ENCODE results near the gene SMPX. TPM values are rescaled to one million over a fixed set of nuclear protein-coding genes. Genes with fewer than 3 reads are reported as not detected.

SMPX gene
- total RNA-seq, 1 experiment from 2014 or later = not detected

DNA sequence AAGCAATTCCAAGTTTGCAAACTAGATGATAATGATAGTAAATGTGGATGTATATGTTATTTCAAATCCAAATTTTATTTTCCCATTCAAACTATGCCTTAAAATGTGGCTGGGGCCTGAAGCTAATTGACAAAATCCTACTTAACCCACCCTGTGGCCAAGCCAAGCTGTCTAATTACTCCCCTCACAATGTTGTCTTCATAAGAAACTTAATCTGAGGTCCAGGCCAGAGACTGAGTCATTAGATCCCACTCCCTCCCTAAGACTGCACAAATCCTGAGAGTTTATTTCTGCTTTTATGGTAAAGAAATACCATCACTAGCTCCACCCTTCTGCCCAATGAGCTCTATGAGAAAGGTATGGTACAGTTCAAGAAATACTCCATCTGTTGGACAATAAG lies 16.6 kb downstream of the SMPX start:
- TF ChIP-seq EZH2 (IDR thresholded peaks at IDR 0.05; ENCODE audit: low read depth) = no peak
- TF ChIP-seq, protein P1, sequence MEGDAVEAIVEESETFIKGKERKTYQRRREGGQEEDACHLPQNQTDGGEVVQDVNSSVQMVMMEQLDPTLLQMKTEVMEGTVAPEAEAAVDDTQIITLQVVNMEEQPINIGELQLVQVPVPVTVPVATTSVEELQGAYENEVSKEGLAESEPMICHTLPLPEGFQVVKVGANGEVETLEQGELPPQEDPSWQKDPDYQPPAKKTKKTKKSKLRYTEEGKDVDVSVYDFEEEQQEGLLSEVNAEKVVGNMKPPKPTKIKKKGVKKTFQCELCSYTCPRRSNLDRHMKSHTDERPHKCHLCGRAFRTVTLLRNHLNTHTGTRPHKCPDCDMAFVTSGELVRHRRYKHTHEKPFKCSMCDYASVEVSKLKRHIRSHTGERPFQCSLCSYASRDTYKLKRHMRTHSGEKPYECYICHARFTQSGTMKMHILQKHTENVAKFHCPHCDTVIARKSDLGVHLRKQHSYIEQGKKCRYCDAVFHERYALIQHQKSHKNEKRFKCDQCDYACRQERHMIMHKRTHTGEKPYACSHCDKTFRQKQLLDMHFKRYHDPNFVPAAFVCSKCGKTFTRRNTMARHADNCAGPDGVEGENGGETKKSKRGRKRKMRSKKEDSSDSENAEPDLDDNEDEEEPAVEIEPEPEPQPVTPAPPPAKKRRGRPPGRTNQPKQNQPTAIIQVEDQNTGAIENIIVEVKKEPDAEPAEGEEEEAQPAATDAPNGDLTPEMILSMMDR (conservative IDR thresholded peaks at IDR 0.05) = no peak
- no TSS peak for BruUV-seq (replicated peaks)
- no peaks in the 10 kb centered on the region for H3K27me3 ChIP-seq (ENCODE audit: insufficient read depth, low read depth)
- no peak overlapping the region for H2AFZ ChIP-seq
- no peak for DNase-seq
- ChIA-PET POLR2A (ENCODE audit: unreplicated experiment) (interaction anchor here (0.5 kb wide), 1 partner anchor 270 kb away, joined by 4 read pairs; no protein-coding TSS in a partner anchor), CTCF (interaction anchor here (0.7 kb wide), 1 partner anchor 10 kb away, joined by 3 read pairs; no protein-coding TSS in a partner anchor)
- no peaks in the 10 kb centered on the region for H3K36me3 ChIP-seq (ENCODE audit: low read depth)
- no peaks in the 10 kb centered on the region for H4K20me1 ChIP-seq (ENCODE audit: insufficient read depth)
- intact Hi-C loops (cut with micrococcal nuclease; ENCODE audit: unreplicated experiment) = no loop called here
- H3K4me1 ChIP-seq (replicated peaks; ENCODE audit: insufficient read depth) = no peaks in the 10 kb centered on the region
- no peak overlapping the region for H3K4me2 ChIP-seq
- no peak overlapping the region for H3K27ac ChIP-seq
- no peaks in the 10 kb centered on the region for H3K9me2 ChIP-seq (ENCODE audit: insufficient read depth)
- no peaks in the 10 kb centered on the region for H3K79me2 ChIP-seq (ENCODE audit: low read depth)
- H3F3A ChIP-seq (ENCODE audit: insufficient read depth, low read depth) = no peaks in the 10 kb centered on the region
- H3K9me3 ChIP-seq (ENCODE audit: insufficient read depth, low read depth) = no peaks in the 10 kb centered on the region
- H3K4me3 ChIP-seq = no peak overlapping the region

DNA sequence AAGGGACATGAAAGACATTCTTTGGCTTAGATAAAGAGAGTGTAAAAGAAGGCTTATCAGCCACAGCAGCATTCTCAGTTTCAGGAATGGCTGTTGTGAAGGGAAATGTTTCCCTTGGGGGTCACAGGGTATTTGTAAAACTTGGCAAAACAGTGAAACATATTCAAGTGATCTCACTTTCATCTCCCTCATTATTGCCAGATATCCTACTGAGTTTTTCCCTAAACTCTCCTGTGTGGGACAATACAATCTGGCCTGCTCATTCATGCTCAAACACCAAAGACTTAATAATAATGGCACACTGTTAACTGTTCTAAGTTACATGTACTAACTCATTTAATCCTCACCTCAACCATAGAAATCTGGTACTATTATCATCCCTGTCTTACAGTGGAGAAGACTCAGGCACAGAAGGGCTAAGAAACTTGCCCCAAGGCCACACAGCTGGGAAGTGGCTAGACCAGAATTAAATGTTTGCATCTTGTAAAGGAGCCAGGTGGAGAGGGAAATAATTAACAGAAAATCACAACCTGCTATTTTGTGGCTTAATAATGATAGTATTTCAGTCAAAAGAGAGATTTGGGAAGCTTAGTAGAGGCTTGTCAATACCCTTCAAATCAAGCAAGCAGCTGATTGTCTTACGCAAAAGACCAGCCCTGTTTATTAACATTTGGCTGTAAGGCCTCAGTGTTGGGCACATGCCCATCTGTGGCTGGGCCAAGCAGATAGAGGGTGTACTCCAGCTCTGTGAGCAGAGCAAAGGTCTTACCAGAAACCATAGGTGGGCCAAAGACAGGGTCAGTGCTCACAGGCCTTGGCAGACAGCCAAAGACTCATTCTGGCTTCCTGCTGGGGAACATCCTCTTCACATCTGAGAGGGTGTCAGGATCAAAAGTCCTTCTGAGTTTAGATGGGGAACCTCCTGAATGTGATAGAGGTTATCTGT lies 17.3 kb downstream of the SMPX start:
- H3K36me3 ChIP-seq (ENCODE audit: low read depth) = no peaks in the 10 kb centered on the region
- no peaks in the 10 kb centered on the region for H3F3A ChIP-seq (ENCODE audit: insufficient read depth, low read depth)
- TF ChIP-seq, protein P1 (conservative IDR thresholded peaks at IDR 0.05) = no peak
- no peak for TF ChIP-seq EZH2 (IDR thresholded peaks at IDR 0.05; ENCODE audit: low read depth)
- intact Hi-C loops (cut with micrococcal nuclease; ENCODE audit: unreplicated experiment) = no loop called here
- H3K4me3 ChIP-seq = no peak overlapping the region
- H3K4me2 ChIP-seq = no peak overlapping the region
- H2AFZ ChIP-seq = no peak overlapping the region
- H4K20me1 ChIP-seq (ENCODE audit: insufficient read depth) = no peaks in the 10 kb centered on the region
- BruUV-seq (replicated peaks) = no TSS peak
- no peak overlapping the region for H3K27ac ChIP-seq
- ChIA-PET CTCF (interaction anchor here (0.7 kb wide), 1 partner anchor 11 kb away, joined by 3 read pairs; no protein-coding TSS in a partner anchor), POLR2A (ENCODE audit: unreplicated experiment) (no interaction called here)
- H3K9me2 ChIP-seq (ENCODE audit: insufficient read depth) = no peaks in the 10 kb centered on the region
- H3K79me2 ChIP-seq (ENCODE audit: low read depth) = no peaks in the 10 kb centered on the region
- H3K4me1 ChIP-seq (replicated peaks; ENCODE audit: insufficient read depth) = no peaks in the 10 kb centered on the region
- no peak for DNase-seq
- no peaks in the 10 kb centered on the region for H3K9me3 ChIP-seq (ENCODE audit: insufficient read depth, low read depth)
- no peaks in the 10 kb centered on the region for H3K27me3 ChIP-seq (ENCODE audit: insufficient read depth, low read depth)

- no peaks in the 10 kb centered on the region for H3F3A ChIP-seq (ENCODE audit: insufficient read depth, low read depth)
- H3K4me1 ChIP-seq (replicated peaks; ENCODE audit: insufficient read depth) = peaks cover 6% of the 10 kb centered on the region; the same call in 1 of the 2 replicates
- H4K20me1 ChIP-seq (ENCODE audit: insufficient read depth) = no peaks in the 10 kb centered on the region
- no TSS peak for BruUV-seq (replicated peaks)
- no peaks in the 10 kb centered on the region for H3K9me2 ChIP-seq (ENCODE audit: insufficient read depth)
- no peak overlapping the region for H3K4me2 ChIP-seq
- H3K9me3 ChIP-seq (ENCODE audit: insufficient read depth, low read depth) = no peaks in the 10 kb centered on the region
- H3K79me2 ChIP-seq (ENCODE audit: low read depth) = no peaks in the 10 kb centered on the region
- ChIA-PET POLR2A (ENCODE audit: unreplicated experiment) (no interaction called here), CTCF (no interaction called here)
- no peak overlapping the region for H2AFZ ChIP-seq
- no peak for DNase-seq
- intact Hi-C loops (cut with micrococcal nuclease; ENCODE audit: unreplicated experiment) = no loop called here
- TF ChIP-seq EZH2 (IDR thresholded peaks at IDR 0.05; ENCODE audit: low read depth) = no peak
- TF ChIP-seq, protein P1 (conservative IDR thresholded peaks at IDR 0.05) = no peak
- H3K36me3 ChIP-seq (ENCODE audit: low read depth) = no peaks in the 10 kb centered on the region
- H3K4me3 ChIP-seq = no peak overlapping the region
- no peak overlapping the region for H3K27ac ChIP-seq
- no peaks in the 10 kb centered on the region for H3K27me3 ChIP-seq (ENCODE audit: insufficient read depth, low read depth)
Measured at GRCh38 chrX:21738950-21739287, 19.0 kb downstream of the SMPX start.
